Suprapubic skin (tissue), 3 donors: ENCODE results near the gene MRPL32.

Experiments used
- POLR2A ChIP-seq, 2 donors: fragments of 450-650 bp; IDR thresholded peaks; one replicate each; pipeline ENCODE4 v1.6.1; 2017; ENCODE audit warnings: antibody characterized with exemption in 2 of 2, mild to moderate bottlenecking in 2 of 2, moderate library complexity in 2 of 2
- TF ChIP-seq, protein P1 (sequence below), 2 donors: fragments of 200-600 bp in 1 of 2; fragments of 450-650 bp in 1 of 2; sonication (generic) in 1 of 2; IDR thresholded peaks; one replicate each; pipeline ENCODE4 v1.5.1; 2016 to 2019; ENCODE audit warnings: antibody characterized with exemption in 2 of 2, mild to moderate bottlenecking in 1 of 2, moderate library complexity in 1 of 2

DNA sequence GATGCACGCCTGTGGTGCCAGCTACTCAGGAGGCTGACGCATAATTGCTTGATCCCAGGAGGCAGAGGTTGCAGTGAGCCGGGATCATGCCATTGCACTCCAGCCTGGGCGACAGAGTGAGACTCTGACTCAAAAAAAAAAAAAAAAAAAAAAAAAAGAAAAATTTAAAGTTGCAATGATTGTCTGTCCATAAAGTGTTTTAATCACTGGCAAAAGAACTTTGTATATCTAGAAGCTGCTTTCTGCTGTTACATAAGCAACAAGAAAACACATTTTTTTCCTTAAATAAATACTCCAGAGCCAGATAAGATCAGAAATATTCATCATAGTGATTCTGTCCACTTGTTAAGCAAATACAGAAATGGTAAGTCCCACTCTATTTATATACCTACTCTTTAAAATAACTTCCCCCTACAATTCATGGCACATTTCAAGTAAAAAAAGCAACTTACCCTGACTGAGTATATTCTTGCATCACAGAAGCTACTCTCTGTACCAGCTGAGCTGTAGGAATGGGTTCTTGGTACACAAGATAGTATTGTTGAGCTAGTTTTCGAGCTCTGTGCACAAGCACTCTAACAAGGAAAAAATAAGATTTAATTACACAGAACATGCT lies 7.8 kb upstream of the MRPL32 start:
- TF ChIP-seq POLR2A (IDR thresholded peaks at IDR 0.05): no peak
- TF ChIP-seq, protein P1, sequence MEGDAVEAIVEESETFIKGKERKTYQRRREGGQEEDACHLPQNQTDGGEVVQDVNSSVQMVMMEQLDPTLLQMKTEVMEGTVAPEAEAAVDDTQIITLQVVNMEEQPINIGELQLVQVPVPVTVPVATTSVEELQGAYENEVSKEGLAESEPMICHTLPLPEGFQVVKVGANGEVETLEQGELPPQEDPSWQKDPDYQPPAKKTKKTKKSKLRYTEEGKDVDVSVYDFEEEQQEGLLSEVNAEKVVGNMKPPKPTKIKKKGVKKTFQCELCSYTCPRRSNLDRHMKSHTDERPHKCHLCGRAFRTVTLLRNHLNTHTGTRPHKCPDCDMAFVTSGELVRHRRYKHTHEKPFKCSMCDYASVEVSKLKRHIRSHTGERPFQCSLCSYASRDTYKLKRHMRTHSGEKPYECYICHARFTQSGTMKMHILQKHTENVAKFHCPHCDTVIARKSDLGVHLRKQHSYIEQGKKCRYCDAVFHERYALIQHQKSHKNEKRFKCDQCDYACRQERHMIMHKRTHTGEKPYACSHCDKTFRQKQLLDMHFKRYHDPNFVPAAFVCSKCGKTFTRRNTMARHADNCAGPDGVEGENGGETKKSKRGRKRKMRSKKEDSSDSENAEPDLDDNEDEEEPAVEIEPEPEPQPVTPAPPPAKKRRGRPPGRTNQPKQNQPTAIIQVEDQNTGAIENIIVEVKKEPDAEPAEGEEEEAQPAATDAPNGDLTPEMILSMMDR (IDR thresholded peaks at IDR 0.05): no peak
